Activated gamma-delta T cell (primary cell): ENCODE results near the gene ADAMTSL2.
"Not testable (repeated sequence)": the region's sequence is repeated elsewhere in the genome, so short reads cannot be mapped to it uniquely, and the experiment has no call there.

Source experiments
- DNase-seq: peaks from one replicate; lab custom pipeline; 2025; lab: John Stamatoyannopoulos, UW

The ADAMTSL2 gene

DNA sequence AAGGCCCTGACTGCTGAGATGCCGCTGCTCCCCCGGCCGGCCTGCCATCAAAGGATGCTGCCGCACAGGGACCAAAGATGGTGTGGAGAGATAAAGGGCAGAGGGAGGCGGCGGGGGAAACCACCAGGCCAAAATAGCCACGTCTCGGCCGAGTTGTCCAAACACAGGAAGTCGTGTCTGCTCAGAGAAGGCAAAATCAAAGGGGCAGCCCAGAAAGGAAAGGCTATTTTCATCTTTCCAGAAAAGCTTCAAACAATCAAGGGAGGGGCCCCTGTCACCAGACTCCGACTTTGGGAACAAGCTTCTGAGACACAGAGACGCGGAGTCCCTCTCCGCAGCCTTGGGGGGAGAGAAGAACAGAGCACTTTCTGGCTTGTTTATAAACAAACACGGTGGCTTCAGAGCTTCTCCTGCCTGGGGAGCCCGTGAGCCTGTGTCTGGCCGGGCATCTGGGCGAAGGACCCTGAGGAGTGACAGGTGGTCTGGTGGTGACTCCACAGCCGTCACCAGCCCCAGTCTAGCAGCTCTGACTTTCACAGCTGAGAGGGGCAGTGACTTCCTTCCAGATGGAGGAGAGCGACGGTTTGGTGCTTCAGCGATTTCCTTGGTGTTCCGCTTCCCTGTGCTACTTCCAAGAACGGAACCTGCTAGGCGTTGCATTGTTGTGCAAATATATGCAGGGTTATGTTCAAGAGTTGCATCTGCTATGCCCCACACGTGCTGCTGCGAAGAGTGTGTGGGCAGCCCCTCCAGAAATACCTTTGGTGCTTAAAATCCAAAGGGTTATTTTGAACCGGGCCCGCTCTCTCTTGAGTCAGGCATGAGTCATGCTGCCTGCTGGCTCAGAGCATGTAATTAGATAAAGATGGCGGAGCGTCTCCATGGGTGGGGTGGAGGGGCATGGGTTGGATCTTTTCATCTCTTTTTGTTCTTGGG, 24.0 kb downstream of the ADAMTSL2 start:
- no peak for DNase-seq

DNA sequence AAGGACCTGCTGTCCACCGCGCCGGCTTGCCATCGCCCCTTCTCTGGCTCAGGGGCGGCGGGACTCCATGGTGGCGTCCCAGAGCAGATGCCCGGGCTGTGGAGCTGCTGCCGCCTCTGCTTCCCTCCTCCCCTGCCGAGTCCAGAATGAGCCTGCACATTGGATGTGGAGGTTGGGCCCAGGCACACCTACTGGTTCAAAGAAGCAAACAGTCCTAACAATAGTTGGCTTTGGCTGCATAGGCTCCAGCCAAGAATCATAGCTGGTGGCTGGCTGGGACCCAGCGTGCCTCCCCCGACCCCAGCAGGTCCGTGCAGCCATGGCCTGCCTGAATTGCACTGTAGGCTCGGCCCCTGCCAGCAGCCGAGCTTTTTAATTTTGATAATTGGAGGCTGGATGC, 25.8 kb downstream of the ADAMTSL2 start:
- DNase-seq: no peak

DNA sequence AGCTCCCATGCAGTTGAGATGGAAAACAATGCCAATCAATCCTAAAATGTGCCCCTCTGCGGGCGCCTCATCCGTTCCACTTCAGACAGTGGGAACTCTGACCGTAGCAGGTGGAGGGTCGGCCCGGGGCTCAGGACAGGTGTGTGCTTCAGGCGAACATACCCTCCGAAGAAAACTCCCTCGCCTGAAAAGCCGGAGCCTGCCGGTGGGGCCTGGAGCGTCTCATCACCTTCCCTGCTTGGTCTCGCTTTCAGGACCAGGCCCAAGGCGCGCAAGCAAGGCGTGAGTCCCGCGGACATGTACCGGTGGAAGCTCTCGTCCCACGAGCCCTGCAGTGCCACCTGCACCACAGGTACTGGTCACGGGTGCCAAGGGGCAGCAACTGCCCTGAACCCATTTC, 26.4 kb downstream of the ADAMTSL2 start:
- DNase-seq: no peak

DNA sequence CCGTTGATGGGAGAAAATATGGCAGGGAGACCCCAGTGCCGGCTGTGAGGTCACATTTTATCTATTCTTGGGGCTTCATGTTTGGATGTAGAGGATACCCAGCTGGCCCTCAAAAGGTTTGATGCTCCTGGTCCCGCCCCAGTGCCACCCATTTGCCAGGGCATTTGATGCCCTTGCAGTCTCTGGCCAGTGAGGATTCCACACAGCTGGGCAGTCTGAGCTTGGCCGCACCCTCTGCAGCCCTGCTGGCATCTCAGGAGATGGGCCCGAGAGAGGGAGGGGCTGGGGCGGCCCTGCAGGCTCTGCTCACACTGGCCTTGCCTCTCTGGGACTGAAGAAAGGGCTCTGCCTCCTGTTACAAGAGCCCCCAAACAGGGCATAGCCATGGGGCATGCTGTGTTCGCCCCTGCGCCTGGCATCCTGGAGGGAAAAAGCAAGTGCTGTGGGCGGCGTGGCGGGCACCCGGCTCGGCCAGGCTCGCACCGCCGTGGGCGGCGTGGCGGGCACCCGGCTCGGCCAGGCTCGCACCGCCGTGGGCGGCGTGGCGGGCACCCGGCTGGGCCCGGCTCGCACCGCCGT, 27.6 kb downstream of the ADAMTSL2 start:
- no peak for DNase-seq

DNA sequence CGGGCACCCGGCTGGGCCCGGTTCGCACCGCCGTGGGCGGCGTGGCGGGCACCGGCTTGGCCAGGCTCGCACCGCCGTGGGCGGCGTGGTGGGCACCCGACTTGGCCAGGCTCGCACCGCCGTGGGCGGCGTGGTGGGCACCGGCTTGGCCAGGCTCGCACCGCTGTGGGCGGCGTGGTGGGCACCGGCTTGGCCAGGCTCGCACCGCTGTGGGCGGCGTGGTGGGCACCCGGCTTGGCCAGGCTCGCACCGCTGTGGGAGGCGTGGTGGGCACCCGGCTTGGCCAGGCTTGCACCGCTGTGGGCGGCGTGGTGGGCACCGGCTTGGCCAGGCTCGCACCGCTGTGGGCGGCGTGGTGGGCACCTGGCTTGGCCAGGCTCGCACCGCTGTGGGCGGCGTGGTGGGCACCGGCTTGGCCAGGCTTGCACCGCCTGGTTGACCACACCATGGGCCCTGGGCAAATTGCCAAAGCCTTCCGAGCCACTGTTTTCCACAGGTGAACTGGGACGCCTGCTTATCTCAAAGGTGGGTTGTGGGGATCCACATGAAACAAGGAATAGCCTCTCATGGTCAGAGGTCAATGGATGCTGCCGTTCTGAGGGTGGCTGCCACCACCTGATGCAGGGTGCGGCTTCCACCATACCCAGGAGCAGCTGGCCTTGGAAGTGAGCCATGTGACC, 28.2 kb downstream of the ADAMTSL2 start:
- no peak for DNase-seq

DNA sequence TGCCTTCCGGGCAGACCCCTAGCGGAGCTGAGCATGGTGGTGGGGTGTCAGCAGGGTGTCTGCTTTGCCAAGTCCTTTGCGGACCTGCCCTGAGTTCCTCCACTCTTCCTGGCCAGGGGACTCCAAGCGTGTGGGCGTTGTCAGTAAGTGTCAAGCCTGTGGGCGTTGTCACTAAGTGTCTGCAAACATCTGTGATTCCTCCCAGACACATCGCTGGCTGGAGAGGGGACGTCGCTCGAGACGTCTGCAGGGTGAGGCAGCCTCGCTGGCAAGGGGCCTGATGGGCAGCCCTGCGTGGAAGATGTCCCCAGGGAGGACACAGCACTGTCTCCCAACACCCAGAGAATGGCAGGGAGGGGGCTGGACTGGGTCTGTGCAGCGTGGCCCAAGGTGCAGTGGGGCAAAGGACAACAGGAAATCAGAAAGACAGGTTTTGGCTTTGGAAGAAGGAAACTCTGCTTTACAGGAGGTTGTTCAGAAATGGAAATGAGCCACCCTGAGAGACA, 28.8 kb downstream of the ADAMTSL2 start:
- DNase-seq: no peak

DNA sequence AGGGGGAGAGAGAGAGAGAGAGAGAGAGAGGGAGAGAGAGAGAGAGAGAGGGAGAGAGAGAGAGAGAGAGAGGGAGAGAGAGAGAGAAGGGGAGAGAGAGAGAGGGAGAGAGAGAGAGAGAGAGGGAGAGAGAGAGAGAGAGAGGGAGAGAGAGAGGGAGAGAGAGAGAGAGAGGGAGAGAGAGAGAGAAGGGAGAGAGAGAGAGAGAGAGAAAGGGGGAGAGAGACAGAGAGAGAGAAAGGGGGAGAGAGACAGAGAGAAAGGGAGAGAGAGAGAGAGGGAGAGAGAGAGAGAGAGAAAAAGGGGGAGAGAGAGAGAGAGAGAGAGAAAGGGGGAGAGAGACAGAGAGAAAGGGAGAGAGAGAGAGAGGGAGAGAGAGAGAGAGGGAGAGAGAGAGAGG, 29.3 kb downstream of the ADAMTSL2 start:
- not testable (repeated sequence) for DNase-seq

DNA sequence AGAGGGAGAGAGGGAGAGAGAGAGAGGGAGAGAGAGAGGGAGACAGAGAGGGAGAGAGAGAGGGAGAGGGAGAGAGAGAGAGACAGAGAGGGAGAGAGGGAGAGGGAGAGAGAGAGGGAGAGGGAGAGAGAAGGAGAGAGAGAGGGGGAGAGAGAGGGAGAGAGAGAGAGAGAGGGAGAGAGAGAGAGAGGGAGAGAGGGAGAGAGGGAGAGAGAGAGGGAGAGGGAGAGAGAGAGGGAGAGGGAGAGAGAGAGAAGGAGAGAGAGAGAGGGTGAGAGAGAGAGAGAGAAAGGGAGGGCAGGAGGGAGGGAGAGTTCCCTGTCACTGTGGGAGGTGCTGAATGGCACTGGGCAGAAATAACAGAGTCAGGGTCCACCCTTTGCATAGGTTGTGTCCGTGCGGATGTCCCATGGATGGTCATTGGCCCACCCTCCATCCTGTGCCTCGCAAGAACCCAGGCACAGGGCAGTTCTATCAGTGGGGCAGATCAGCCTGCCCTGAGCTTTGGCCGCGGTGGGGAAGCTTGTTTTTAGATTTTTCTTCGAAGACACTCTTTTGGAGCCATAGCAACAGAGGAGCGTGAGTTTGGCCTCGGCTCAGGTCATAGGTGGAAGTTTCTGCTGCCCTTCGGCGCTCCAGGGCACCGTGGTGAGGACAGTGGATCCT, 30.1 kb downstream of the ADAMTSL2 start:
- no peak for DNase-seq

DNA sequence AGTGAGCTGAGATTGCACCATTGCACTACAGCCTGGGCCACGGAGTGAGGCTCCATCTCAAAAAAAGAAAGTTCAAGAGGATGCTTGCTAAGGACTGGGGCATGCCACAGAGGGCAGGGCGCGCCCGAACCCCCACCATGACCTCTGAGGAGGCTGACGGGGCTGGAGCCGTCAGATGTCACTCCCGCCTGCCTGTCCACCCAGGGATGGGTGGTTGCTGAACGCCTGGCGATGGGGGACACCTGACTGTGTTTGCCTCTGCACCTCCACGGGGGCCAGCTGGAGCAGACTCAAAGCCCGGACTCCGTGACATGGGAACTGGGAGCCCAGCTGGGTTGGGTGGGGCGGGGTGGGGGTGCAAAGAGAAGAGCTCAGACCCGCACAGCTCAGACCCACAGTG, 31.9 kb downstream of the ADAMTSL2 start:
- no peak for DNase-seq

DNA sequence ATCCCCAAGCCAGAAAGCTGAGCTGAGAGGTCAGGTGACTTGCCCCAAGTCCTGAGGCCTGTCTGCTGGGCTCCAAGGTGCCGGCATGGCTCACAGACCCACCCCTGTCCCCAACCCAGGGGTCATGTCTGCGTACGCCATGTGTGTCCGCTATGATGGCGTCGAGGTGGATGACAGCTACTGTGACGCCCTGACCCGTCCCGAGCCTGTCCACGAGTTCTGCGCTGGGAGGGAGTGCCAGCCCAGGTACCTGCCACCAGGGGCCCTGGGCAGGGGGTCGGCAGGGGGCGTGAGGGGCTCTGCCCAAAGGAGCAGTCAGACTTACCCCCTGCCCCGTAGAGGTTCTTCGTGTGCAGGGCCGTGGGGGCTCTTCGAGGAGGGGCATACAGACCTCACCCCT, 32.3 kb downstream of the ADAMTSL2 start:
- no peak for DNase-seq

DNA sequence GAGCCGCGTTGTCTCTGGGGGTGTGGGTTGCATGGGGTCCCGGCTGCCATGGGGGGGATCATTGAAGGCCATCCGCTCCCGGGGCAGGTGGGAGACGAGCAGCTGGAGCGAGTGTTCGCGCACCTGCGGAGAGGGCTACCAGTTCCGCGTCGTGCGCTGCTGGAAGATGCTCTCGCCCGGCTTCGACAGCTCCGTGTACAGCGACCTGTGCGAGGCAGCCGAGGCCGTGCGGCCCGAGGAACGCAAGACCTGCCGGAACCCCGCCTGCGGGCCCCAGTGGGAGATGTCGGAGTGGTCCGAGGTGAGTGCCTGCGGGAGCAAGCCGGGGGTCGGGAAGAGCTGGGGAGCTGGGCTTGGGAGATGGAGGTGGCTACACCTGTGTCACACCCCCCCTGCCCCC, 33.7 kb downstream of the ADAMTSL2 start:
- DNase-seq: no peak

DNA sequence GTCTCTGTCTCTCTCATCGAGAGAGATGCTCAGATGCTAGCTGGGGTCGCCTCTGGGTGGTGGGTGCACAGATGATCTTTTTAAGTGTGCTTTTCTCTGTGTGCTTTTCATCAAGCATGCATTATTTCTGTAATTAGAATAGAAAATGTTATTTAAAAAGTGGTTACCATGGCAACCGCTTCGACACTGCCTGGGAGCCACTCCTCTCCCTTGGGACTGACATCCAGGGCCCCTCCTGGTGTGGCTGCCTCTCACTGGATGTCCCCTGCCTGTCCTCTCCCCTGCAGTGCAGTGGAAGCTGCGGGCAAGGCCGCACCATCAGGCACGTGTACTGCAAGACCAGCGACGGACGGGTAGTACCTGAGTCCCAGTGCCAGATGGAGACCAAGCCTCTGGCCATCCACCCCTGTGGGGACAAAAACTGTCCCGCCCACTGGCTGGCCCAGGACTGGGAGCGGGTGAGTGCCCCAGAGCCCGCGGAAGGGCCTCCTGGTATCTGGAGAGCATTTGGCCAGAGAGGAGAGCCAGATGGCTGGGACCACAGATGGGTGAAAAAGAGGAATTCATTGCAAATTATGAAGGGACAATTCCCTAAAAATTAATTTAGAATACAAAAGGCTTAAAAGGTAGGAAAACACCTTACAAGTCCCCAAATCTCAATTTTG, 34.7 kb downstream of the ADAMTSL2 start:
- DNase-seq: no peak

DNA sequence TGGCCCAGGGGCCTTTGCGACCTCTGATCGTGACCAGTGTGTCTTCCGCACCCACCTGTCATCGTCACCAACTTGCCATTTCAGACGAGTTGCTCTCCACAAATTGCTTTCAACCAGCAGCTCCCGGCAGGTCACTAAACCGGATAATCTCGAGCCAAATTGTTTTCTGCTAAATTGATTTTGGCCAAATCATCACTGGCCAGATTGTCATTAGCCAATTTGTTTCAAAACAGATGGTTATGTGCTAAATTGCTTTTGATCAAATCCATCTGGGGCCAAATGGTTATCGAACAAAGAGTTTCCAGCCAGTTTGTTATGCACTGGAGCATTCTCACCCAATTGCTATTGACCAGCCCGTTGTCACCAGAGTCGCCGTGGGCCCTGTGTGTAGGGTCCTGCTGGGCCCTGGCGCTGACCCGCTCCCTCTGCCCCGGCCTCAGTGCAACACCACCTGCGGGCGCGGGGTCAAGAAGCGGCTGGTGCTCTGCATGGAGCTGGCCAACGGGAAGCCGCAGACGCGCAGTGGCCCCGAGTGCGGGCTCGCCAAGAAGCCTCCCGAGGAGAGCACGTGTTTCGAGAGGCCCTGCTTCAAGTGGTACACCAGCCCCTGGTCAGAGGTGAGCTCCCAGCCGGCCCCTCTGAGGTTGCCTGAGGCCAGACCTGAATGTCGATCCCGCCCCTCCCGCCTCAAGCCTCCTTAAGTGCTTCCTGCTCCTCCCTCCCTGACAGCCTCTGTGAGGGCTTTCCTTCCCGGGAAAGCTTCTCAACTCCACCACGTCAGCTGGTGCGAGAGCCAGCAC, 35.6 kb downstream of the ADAMTSL2 start:
- no peak for DNase-seq

DNA sequence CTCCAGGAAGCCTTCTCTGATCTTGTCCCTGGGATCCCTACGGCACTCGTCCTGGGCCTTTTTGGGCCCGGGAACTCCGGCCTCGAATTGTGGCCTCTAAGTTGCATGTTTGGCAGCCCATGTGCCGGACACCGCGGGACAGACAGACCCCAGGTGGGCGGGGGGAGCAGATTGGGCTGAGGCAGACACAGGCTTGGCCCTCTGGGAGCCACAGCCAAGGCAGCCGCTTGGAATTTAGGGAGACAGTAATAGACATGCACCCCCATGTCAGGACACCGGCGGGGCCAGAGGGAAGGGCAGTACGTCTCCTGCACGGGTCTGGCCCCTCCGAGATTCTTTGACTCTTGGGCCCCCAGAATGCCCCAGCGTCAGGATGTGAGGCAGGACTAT, 36.2 kb downstream of the ADAMTSL2 start:
- DNase-seq: no peak

DNA sequence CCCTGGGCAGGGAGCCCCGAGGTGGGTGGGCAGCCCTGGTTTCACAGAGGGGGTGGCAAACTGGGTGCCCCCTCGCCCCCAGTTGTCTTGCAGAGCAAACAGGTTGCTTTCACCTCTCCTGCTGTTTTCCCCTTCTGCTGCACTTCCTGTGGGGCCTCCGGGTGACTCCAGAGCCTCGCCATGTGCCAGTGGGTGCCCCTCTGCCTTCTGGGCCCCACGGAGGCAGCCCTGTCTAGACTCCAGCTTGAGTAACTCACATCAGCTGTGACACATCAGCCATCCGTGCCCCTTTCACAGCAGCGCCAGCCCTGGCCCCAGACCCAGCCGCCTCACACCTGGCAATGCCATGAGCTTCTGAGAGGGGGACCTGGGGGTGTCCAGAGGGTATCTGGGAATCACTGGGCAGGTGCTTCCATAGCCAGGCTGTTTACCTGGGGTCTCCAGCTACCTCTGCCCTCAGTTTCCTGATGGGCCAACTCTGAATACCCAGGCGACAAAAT, 36.9 kb downstream of the ADAMTSL2 start:
- DNase-seq: no peak

DNA sequence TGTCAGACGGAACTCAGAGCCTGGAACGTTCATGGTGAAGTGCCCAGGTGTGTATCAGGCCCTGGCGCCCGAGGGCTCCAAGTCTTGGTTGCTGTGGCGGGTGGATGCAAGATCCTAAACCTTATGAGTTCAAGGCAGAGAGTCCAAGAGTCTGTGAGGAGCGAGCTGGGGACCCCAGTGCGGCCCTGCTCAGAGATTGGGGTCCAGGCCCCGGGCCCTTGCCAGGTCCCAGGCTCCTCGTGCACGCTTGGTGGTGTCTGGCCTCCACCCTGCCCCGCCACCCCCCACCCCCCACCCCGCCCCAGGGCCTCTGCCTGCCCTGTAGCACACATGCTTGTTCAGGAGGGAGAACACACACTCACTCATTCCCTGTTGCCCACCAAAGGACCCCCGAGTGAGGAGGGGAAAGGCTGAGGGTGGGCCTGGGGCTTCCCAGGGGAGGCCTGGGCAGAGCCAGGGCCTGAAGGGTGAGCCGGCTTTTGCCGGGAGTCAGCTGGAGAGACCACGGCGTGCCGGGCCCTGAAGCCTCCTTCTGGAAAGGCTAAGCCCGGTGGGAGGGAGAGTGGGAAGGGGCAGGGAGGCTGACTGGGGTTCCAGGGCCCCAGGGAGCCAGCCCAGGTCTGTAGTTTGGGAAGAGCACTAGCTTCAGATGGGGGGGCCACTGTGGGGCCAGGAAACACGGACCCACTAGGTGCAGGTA, 37.5 kb downstream of the ADAMTSL2 start:
- no peak for DNase-seq

DNA sequence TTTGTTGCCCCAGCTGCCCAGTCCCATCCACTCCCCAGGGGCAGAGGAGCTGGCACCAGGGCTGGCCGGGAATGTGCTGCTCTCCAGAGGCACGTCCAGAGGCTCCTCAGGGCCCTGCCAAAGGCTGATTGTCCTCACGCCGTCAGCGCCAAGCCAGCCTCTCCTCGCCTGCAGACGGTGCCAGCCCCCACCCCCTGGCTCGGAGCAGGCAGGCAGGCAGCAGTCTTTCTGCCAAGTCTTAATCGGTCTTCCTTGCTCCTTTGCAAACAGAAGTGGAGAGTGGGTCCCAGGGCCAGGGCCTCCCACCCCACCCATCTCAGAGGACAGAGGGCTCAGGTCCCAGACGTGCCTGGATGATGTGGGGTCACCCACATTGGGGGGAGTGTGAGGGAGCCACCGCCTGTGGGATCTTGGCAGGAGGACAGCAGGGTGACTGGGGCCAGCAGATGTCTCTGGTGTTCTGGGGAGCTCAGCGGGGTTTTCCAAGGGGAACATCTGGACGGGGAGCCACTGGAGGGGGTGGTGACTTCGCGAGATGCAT, 38.4 kb downstream of the ADAMTSL2 start:
- DNase-seq: no peak

DNA sequence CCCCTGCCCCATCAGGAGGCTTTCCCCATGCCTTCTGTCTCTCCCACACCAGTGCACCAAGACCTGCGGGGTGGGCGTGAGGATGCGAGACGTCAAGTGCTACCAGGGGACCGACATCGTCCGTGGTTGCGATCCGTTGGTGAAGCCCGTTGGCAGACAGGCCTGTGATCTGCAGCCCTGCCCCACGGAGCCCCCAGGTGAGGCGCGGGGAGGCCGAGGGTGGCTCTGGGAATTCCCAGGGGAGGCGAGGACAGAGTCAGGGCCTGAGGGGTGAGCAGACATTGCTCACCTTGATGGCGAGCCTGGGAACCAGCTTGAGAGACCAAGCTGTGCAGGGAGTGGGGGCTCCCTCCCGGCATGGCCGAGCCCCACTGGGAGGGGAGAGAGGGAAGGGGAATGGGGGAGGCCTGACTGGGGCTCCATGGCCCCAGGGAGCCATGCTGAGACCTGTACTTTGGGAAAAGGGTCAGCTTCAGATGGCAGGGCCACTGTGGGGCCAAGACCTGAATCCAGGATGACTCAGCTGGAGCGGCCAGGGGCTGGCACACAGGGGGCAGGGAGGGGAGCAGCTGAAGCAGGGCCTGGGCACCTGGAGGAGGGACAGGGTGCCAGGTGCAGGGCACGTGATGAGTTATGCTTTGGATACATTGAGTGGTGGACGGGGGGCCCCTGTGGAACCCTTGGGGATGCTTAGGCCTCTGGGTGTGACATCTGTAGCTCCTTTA, 39.4 kb downstream of the ADAMTSL2 start:
- DNase-seq: no peak

DNA sequence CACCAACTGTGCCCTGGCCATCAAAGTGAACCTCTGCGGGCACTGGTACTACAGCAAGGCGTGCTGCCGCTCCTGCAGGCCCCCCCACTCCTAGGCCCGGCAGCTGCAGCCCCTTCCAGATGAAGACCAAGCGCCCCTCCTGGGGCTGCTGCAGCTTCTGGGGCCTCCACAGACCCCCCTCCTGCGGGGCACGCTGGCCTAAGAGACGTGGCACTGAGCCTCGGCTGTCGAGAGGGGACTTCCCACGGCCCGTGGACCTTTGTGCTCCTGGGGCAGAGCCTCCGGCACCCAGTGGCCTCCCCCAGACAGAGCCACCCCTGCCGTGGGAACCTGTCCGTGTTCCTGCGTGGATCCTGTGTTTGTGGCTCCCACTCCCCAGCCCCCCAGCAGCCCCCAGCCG, 40.3 kb downstream of the ADAMTSL2 start:
- no peak for DNase-seq
